Transverse colon (tissue), 3 donors: ENCODE data around the gene CHST4.

Experiments used
- EP300 ChIP-seq: sonication (generic); formaldehyde crosslinking; IDR thresholded peaks from one replicate; pipeline ENCODE4 v1.6.1; 2017; ENCODE audit warnings: antibody characterized with exemption, low read depth
- TF ChIP-seq, protein P1 (sequence below), 5 experiments: fragments of 200-600 bp in 3 of 5; fragments of 450-650 bp in 2 of 5; sonication (generic) in 3 of 5; IDR thresholded peaks; 1 replicate in 2 of 5; 2 replicates in 3 of 5; pipeline ENCODE4 v1.5.1; 2016 to 2017; ENCODE audit warnings: antibody characterized with exemption in 5 of 5, inconsistent platforms in 3 of 5, mild to moderate bottlenecking in 2 of 5, moderate library complexity in 1 of 5

DNA sequence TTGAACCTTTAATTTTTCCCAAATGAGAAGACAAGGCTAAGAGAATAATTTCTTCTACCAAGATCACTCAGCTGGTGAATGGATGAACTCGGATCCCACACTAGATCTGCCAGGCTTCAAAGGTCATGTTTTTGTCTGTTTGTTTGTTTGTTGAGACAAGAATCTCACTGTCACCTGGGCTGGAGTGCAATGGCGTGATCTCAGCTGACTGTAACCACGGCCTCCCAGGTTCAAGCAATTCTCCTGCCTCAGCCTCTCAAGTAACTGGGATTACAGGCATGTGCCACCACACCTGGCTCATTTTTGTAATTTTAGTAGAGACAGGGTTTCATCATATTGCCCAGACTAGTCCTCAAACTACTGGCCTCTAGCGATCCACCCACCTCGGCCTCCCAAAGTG is 43.7 kb upstream of the CHST4 start:
- TF ChIP-seq, protein P1, sequence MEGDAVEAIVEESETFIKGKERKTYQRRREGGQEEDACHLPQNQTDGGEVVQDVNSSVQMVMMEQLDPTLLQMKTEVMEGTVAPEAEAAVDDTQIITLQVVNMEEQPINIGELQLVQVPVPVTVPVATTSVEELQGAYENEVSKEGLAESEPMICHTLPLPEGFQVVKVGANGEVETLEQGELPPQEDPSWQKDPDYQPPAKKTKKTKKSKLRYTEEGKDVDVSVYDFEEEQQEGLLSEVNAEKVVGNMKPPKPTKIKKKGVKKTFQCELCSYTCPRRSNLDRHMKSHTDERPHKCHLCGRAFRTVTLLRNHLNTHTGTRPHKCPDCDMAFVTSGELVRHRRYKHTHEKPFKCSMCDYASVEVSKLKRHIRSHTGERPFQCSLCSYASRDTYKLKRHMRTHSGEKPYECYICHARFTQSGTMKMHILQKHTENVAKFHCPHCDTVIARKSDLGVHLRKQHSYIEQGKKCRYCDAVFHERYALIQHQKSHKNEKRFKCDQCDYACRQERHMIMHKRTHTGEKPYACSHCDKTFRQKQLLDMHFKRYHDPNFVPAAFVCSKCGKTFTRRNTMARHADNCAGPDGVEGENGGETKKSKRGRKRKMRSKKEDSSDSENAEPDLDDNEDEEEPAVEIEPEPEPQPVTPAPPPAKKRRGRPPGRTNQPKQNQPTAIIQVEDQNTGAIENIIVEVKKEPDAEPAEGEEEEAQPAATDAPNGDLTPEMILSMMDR (IDR thresholded peaks at IDR 0.05), result no peak
- no peak for TF ChIP-seq EP300
